H1 (cell line): ENCODE data around the gene ARHGAP24. TPM values are rescaled to one million over a fixed set of nuclear protein-coding genes. Genes with fewer than 3 reads are reported as not detected.

Source experiments
- CTCF ChIA-PET: fragments of 300-600 bp; sonication (Branson Sonifier 250); formaldehyde crosslinking; loops from one replicate; lab custom pipeline; 2021; ENCODE audit not compliant: partially characterized antibody; lab: Charles Lee
- POLR2A ChIA-PET: fragments of 300-600 bp; sonication (Branson Sonifier 250); formaldehyde crosslinking; loops from one replicate; lab custom pipeline; 2021; ENCODE audit warnings: inconsistent platforms; ENCODE audit not compliant: partially characterized antibody; lab: Charles Lee
- DNase-seq, 2 experiments: peaks; one replicate each; pipeline versions ENCODE4 v3.0.0 to v3.0.0-alpha.2; 2010 to 2022; ENCODE audit warnings: low spot score in 2 of 2, low read depth in 1 of 2, mixed read lengths in 1 of 2
- FAIRE-seq: peaks from 2 replicates; lab custom pipeline; 2011; peaks lifted over from hg19 to GRCh38; lab: Jason Lieb, UNC
- H2AFZ ChIP-seq: 2 replicates; pipeline ENCODE4 v1.8.1; 2012; ENCODE audit warnings: low read length, inconsistent platforms
- H2AK5ac ChIP-seq: 2 replicates; pipeline ENCODE4 v1.6.1; 2013; ENCODE audit warnings: low read depth, low read length
- H2BK120ac ChIP-seq: replicated peaks from 2 replicates; pipeline ENCODE3; 2013; ENCODE audit warnings: low read depth, low read length, inconsistent platforms
- H2BK12ac ChIP-seq: 2 replicates; pipeline ENCODE4 v1.6.1; 2013; ENCODE audit warnings: low read depth, low read length
- H2BK15ac ChIP-seq: 2 replicates; pipeline ENCODE4 v1.6.1; 2013; ENCODE audit warnings: low read length
- H2BK20ac ChIP-seq: 2 replicates; pipeline ENCODE4 v1.6.1; 2013; ENCODE audit warnings: low read length
- H2BK5ac ChIP-seq: 2 replicates; pipeline ENCODE4 v1.6.1; 2013; ENCODE audit warnings: low read depth, low read length
- H3K14ac ChIP-seq: 2 replicates; pipeline ENCODE4 v1.6.1; 2013; ENCODE audit warnings: inconsistent platforms; ENCODE audit not compliant: insufficient read length
- H3K18ac ChIP-seq: 2 replicates; pipeline ENCODE4 v1.6.1; 2013; ENCODE audit warnings: low read length; ENCODE audit errors: extremely low read depth
- H3K23ac ChIP-seq: 2 replicates; pipeline ENCODE4 v1.6.1; 2013; ENCODE audit warnings: inconsistent platforms; ENCODE audit not compliant: insufficient read length
- H3K23me2 ChIP-seq: 2 replicates; pipeline ENCODE4 v1.6.1; 2013; ENCODE audit warnings: low read depth, low read length
- H3K27ac ChIP-seq: 2 replicates; pipeline ENCODE4 v1.6.1; 2011; ENCODE audit warnings: low read depth, low read length, inconsistent platforms
- H3K27me3 ChIP-seq, 4 experiments: replicated peaks in 1 of 4; 1 replicate in 1 of 4; 2 replicates in 3 of 4; pipeline versions ENCODE4 v1.6.1 to v1.8.1; 2011 to 2013; ENCODE audit warnings: low read length in 3 of 4, mild to moderate bottlenecking in 3 of 4, inconsistent platforms in 2 of 4, mixed read lengths in 2 of 4, moderate library complexity in 1 of 4; ENCODE audit not compliant: control insufficient read depth in 3 of 4, insufficient read depth in 3 of 4; ENCODE audit errors: extremely low read depth in 1 of 4
- H3K36me3 ChIP-seq, 4 experiments: 2 replicates each; pipeline versions ENCODE4 v1.6.1 to v1.8.1; 2011 to 2013; ENCODE audit warnings: mild to moderate bottlenecking in 4 of 4, low read length in 3 of 4, moderate library complexity in 2 of 4, control low read depth in 1 of 4, inconsistent platforms in 1 of 4; ENCODE audit not compliant: insufficient read depth in 4 of 4, control insufficient read depth in 2 of 4
- H3K4ac ChIP-seq: replicated peaks from 2 replicates; pipeline ENCODE3; 2013; ENCODE audit warnings: low read length, low read depth, mixed read lengths, inconsistent platforms; ENCODE audit not compliant: insufficient read length
- H3K4me1 ChIP-seq, 4 experiments: replicated peaks in 1 of 4; 1 replicate in 1 of 4; 2 replicates in 3 of 4; pipeline versions ENCODE4 v1.6.1 to v1.8.1; 2011 to 2013; ENCODE audit warnings: low read length in 3 of 4, inconsistent platforms in 2 of 4, mixed read lengths in 1 of 4; ENCODE audit not compliant: insufficient read depth in 4 of 4, control insufficient read depth in 3 of 4
- H3K4me2 ChIP-seq, 2 experiments: 2 replicates each; pipeline versions ENCODE4 v1.6.1 to v1.8.1; 2011 to 2013; ENCODE audit warnings: low read depth in 2 of 2, low read length in 2 of 2, control low read depth in 1 of 2, inconsistent platforms in 1 of 2, mild to moderate bottlenecking in 1 of 2; ENCODE audit not compliant: insufficient read depth in 1 of 2
- H3K4me3 ChIP-seq, 4 experiments: fragments of 200-600, 300-600 bp in 1 of 4; sonication (generic), shearing (Covaris generic), sonication (Bioruptor Twin) in 1 of 4; 2 replicates each; pipeline versions ENCODE4 v1.5.1 to v1.8.1; 2011 to 2016; ENCODE audit warnings: low read length in 4 of 4, low read depth in 3 of 4, control low read depth in 2 of 4, inconsistent platforms in 2 of 4, mild to moderate bottlenecking in 2 of 4, mixed read lengths in 1 of 4, moderate library complexity in 1 of 4; ENCODE audit not compliant: insufficient read depth in 2 of 4; ENCODE audit errors: extremely low read depth in 1 of 4
- H3K56ac ChIP-seq: replicated peaks from 2 replicates; pipeline ENCODE3; 2013; ENCODE audit warnings: low read depth, mild to moderate bottlenecking, mixed read lengths, low read length, inconsistent platforms; ENCODE audit not compliant: insufficient read length
- H3K79me1 ChIP-seq: 2 replicates; pipeline ENCODE4 v1.6.1; 2013; ENCODE audit warnings: low read depth, low read length, control low read depth
- H3K79me2 ChIP-seq, 2 experiments: 2 replicates each; pipeline versions ENCODE4 v1.6.1 to v1.8.1; 2012 to 2013; ENCODE audit warnings: low read length in 2 of 2, mild to moderate bottlenecking in 2 of 2, inconsistent platforms in 1 of 2; ENCODE audit not compliant: insufficient read depth in 2 of 2, control insufficient read depth in 1 of 2
- H3K9ac ChIP-seq, 4 experiments: replicated peaks in 1 of 4; 1 replicate in 1 of 4; 2 replicates in 3 of 4; pipeline versions ENCODE4 v1.6.1 to v1.8.1; 2011 to 2013; ENCODE audit warnings: low read depth in 3 of 4, low read length in 3 of 4, control low read depth in 2 of 4, mild to moderate bottlenecking in 2 of 4, moderate library complexity in 2 of 4, inconsistent platforms in 1 of 4; ENCODE audit errors: extremely low read depth in 1 of 4
- H3K9me3 ChIP-seq, 2 experiments: 2 replicates each; pipeline versions ENCODE4 v1.6.1 to v1.8.1; 2012 to 2013; ENCODE audit warnings: mild to moderate bottlenecking in 2 of 2, moderate library complexity in 2 of 2, control low read depth in 1 of 2, inconsistent platforms in 1 of 2, low read depth in 1 of 2, low read length in 1 of 2, mixed read lengths in 1 of 2; ENCODE audit not compliant: insufficient read depth in 2 of 2
- H4K20me1 ChIP-seq, 2 experiments: replicated peaks in 1 of 2; 2 replicates each; pipeline versions ENCODE3 to v1.8.1; 2011 to 2013; ENCODE audit warnings: inconsistent platforms in 2 of 2, low read length in 2 of 2, mild to moderate bottlenecking in 1 of 2; ENCODE audit not compliant: insufficient read depth in 2 of 2, control insufficient read depth in 1 of 2
- H4K5ac ChIP-seq: 2 replicates; pipeline ENCODE4 v1.6.1; 2013; ENCODE audit warnings: low read length, low read depth, mixed read lengths, inconsistent platforms; ENCODE audit not compliant: insufficient read length
- H4K8ac ChIP-seq: 2 replicates; pipeline ENCODE4 v1.8.0; 2013; ENCODE audit warnings: mild to moderate bottlenecking, moderate library complexity, low read length, inconsistent platforms; ENCODE audit not compliant: insufficient read depth; ENCODE audit errors: extremely low read depth
- H4K91ac ChIP-seq: replicated peaks from 2 replicates; pipeline ENCODE3; 2013; ENCODE audit warnings: low read length, mixed read lengths, inconsistent platforms; ENCODE audit not compliant: insufficient read length
- WGBS, 2 experiments: shearing (Covaris generic) in 1 of 2; methylation state at CpG; one replicate each; pipeline versions ENCODE4 v1.1.6 to v1.1.7; 2013 to 2015; ENCODE audit warnings: low lambda C conversion rate in 2 of 2, mixed read lengths in 2 of 2, inconsistent platforms in 1 of 2, low coverage in 1 of 2, missing lambda C conversion rate in 1 of 2; ENCODE audit not compliant: insufficient replicate concordance in 2 of 2, insufficient coverage in 1 of 2, insufficient read length in 1 of 2; ENCODE audit errors: extremely low coverage in 1 of 2, missing lambda C conversion rate in 1 of 2; 5-methylcytosine and 5-hydroxymethylcytosine counted together
- polyA plus RNA-seq, 7 experiments: library from polyadenylated mRNA; depleted of rRNA in 3 of 7; stranded (reverse) in 5 of 7; unstranded in 2 of 7; fragments of >200 nt in 5 of 7; fragments of 200-250 nt in 2 of 7; gene quantifications; 1 replicate in 5 of 7; 2 replicates in 1 of 7; 4 replicates in 1 of 7; pipeline versions ENCODE4 v1.2.1 to v1.2.3, GENCODE V29; 2011 to 2013; ENCODE audit warnings: missing spikeins in 2 of 7, mixed read lengths in 2 of 7
- total RNA-seq: library from RNA; stranded (reverse); fragmentation: NEBNext Ultra II Directional; extraction: Animal tissue kit (Norgen Biotek cat#: 25700); gene quantifications from 2 replicates; pipeline ENCODE4 v1.2.1, GENCODE V29; 2021

ARHGAP24 gene
- total and polyA plus RNA-seq, 2 of the 8 experiments (the other 6 are each of a cell fraction or from before 2014, with no cell fraction given), result 0.08 to 0.50 TPM

DNA sequence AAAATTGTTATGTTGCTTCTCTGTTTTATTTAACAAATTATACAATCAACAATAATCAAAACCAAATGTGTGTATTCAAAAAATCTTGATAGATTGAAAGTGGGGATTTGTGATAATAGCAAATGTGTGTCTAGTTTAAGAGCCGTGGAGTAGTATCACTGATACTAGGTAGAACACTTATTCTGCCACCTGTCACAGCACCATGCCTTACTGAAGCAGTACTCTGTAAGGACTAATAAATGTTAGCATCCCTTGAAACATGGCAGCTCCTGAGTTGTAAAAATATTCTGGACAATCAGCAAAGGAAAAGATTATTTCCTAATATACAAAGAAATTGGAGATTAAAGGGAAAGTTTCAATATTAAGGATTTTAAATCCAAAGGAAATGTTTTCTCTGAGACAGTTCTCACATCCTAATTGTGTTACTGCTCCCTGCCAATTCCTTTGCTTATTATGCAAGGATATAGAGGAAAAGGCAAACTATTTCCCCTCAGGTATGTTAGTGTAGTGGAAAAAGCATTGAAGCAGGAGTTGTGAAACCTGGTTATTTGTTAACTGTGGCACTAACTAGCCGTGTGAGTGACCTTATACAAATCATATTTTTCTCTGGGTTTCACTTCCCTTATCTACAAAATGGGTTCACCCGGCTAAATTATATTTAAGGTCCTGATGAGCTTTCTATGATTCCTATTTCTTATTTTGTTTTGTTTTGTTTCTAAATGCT is 303.1 kb downstream of the ARHGAP24 start:
- Histone ChIP-seq H4K8ac (no peak overlapping the region), H4K20me1 (no peaks in the 10 kb centered on the region), H2BK12ac (no peak overlapping the region), H3K14ac (no peak overlapping the region), H3K4ac (no peak overlapping the region), H4K91ac (no peak overlapping the region), H3K4me1 (peaks cover 0 to 5% (median 0%) of the 10 kb centered on the region in 4 experiments; a peak in 2 of 7 replicates), H2AK5ac (no peak overlapping the region), H3K56ac (no peak overlapping the region), H3K27me3 (no peaks in the 10 kb centered on the region), H3K36me3 (no peaks in the 10 kb centered on the region), H3K79me2 (no peaks in the 10 kb centered on the region), H2BK15ac (no peak overlapping the region), H3K4me2 (no peak overlapping the region), H3K23me2 (no peaks in the 10 kb centered on the region), H2BK120ac (no peak overlapping the region), H3K9me3 (no peaks in the 10 kb centered on the region), H3K9ac (no peak overlapping the region), H3K23ac (no peak overlapping the region), H2BK20ac (no peak overlapping the region), H2BK5ac (no peak overlapping the region), H3K18ac (no peak overlapping the region), H3K27ac (no peak overlapping the region), H4K5ac (no peak overlapping the region), H2AFZ (no peak overlapping the region), H3K4me3 (no peak overlapping the region), H3K79me1 (no peaks in the 10 kb centered on the region)
- DNase-seq, result no peak
- ChIA-PET CTCF (interaction anchor here (1.3 to 2.5 kb wide), 6 partner anchors 11 to 360 kb away, joined by 3 to 17 read pairs (median 4); no protein-coding TSS in a partner anchor), POLR2A (no interaction called here)
- no peak for FAIRE-seq
- WGBS, 2 experiments, result 83% methylated on average over 3 of the region's 3 CpGs; no CpG with 5 or more reads in 1 of the 2 experiments
